ENCODE measurements around the gene CSRP1.
"Not testable (repeated sequence)": the region's sequence is repeated elsewhere in the genome, so short reads cannot be mapped to it uniquely, and the experiment has no call there.

The CSRP1 gene

GRCh38 chr1:201495551-201496295, 11.2 kb downstream of the CSRP1 start:
- DNase-seq = no peak

GRCh38 chr1:201493757-201494617, 12.9 kb downstream of the CSRP1 start:
- no peak for DNase-seq

- not testable (repeated sequence) for DNase-seq
These were observed 13.8 kb downstream of the CSRP1 start for GRCh38 chr1:201493026-201493656.

GRCh38 chr1:201491896-201492511, 14.9 kb downstream of the CSRP1 start:
- DNase-seq = no peak

GRCh38 chr1:201490708-201491131, 16.2 kb downstream of the CSRP1 start:
- no peak for DNase-seq

- DNase-seq = no peak
These were observed 17.2 kb downstream of the CSRP1 start for GRCh38 chr1:201489643-201490261.

GRCh38 chr1:201488830-201489589, 17.9 kb downstream of the CSRP1 start:
- no peak for DNase-seq

GRCh38 chr1:201487742-201488141, 19.2 kb downstream of the CSRP1 start:
- DNase-seq = no peak

GRCh38 chr1:201486187-201486586, 20.7 kb downstream of the CSRP1 start:
- DNase-seq = no peak

GRCh38 chr1:201485184-201485774, 21.6 kb downstream of the CSRP1 start:
- DNase-seq = no peak

GRCh38 chr1:201483373-201483949, 23.5 kb downstream of the CSRP1 start:
- DNase-seq = no peak

- no peak for DNase-seq
These were observed 24.2 kb downstream of the CSRP1 start for GRCh38 chr1:201482755-201483154.

- peak; percentile 84 for DNase-seq
These were observed 25.0 kb downstream of the CSRP1 start for GRCh38 chr1:201481761-201482493.

GRCh38 chr1:201481004-201481380, 25.9 kb downstream of the CSRP1 start:
- DNase-seq = no peak

- peak; percentile 73 for DNase-seq
These were observed 26.5 kb downstream of the CSRP1 start for GRCh38 chr1:201480231-201481003.

GRCh38 chr1:201479201-201479730, 27.7 kb downstream of the CSRP1 start:
- no peak for DNase-seq

GRCh38 chr1:201478666-201479065, 28.3 kb downstream of the CSRP1 start:
- not testable (repeated sequence) for DNase-seq

GRCh38 chr1:201476670-201477344, 30.1 kb downstream of the CSRP1 start:
- DNase-seq = no peak

Data from CD4-positive, alpha-beta T cell treated with Interleukin-17A for 1 hour (primary cell).